ENCODE data around the gene XCR1. TPM values are rescaled to one million over a fixed set of nuclear protein-coding genes. Genes with fewer than 3 reads are reported as not detected.

Gene XCR1
- total and polyA plus RNA-seq, 2 donors (not counting 3 experiments of a cell fraction or from before 2014, with no cell fraction given) = not detected

DNA sequence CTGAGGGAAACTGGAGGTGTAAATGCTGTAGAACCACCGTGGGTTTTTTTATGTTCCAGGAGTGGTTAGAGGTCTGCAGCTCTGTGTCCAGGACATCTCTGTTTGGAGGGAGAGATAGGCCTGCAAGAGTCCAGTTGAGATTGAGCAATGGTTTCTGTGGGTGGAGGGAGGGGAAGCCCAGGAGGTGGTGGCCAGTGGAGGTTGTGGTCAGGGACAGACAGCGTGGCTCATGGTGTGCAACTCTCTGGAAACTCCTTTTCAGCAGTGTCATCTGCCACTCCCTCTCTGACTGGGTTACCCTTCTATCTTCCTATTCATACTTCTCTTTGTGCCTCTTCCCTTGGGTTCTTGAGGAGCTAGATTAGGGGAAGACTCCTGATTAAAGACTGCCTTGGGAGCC, 9.6 kb downstream of the XCR1 start:
- H3K9me3 ChIP-seq (replicated peaks; ENCODE audit: control insufficient read depth, insufficient read depth, low read length) = no peaks in the 10 kb centered on the region
- peaks cover 0 to 2% of the 10 kb centered on the region in 2 experiments for H3K27me3 ChIP-seq (ENCODE audit: control insufficient read depth in 2 of 2, insufficient read depth in 2 of 2, low read length in 2 of 2)
- CTCF ChIA-PET = no interaction called here
- H2AFZ ChIP-seq (ENCODE audit: low read depth, low read length) = no peak overlapping the region
- BruUV-seq (replicated peaks) = no TSS peak
- H3K36me3 ChIP-seq (ENCODE audit: control insufficient read depth in 2 of 2, extremely low read depth in 1 of 2, insufficient read depth in 2 of 2, low read length in 2 of 2) = no peaks in the 10 kb centered on the region
- POLR2A ChIA-PET = no interaction called here
- H3K27ac ChIP-seq (ENCODE audit: insufficient read depth, low read depth, low read length) = no peak overlapping the region
- no peaks in the 10 kb centered on the region for H4K20me1 ChIP-seq (replicated peaks; ENCODE audit: control insufficient read depth, extremely low read depth, insufficient read depth, low read length)
- no peak overlapping the region for H3K4me3 ChIP-seq (replicated peaks in 1 of 3; ENCODE audit: insufficient read depth in 1 of 3, low read depth in 1 of 3, low read length in 3 of 3)
- no peaks in the 10 kb centered on the region for H3K9me1 ChIP-seq (replicated peaks; ENCODE audit: control insufficient read depth, extremely low read depth, insufficient read depth, low read length)
- no peak overlapping the region for H3K4me2 ChIP-seq (ENCODE audit: insufficient read depth, low read length)
- H3K9ac ChIP-seq (replicated peaks; ENCODE audit: extremely low read depth, insufficient read depth, low read length) = no peak overlapping the region
- FAIRE-seq (no peak), DNase-seq (ENCODE audit: low read depth, low spot score) (no peak)
- no peak for TF ChIP-seq POLR2A (IDR thresholded peaks at IDR 0.05; ENCODE audit: low read depth, low read length)
- TF ChIP-seq GATA2 (IDR thresholded peaks at IDR 0.05; ENCODE audit: insufficient read depth, insufficient read length, low read depth, low read length) = no peak
- TF ChIP-seq MYC (IDR thresholded peaks at IDR 0.05; ENCODE audit: low read depth, low read length) = no peak
- no peak for TF ChIP-seq POLR2AphosphoS5 (IDR thresholded peaks at IDR 0.05; ENCODE audit: insufficient read depth, low read depth, low read length)
- TF ChIP-seq, protein P1, sequence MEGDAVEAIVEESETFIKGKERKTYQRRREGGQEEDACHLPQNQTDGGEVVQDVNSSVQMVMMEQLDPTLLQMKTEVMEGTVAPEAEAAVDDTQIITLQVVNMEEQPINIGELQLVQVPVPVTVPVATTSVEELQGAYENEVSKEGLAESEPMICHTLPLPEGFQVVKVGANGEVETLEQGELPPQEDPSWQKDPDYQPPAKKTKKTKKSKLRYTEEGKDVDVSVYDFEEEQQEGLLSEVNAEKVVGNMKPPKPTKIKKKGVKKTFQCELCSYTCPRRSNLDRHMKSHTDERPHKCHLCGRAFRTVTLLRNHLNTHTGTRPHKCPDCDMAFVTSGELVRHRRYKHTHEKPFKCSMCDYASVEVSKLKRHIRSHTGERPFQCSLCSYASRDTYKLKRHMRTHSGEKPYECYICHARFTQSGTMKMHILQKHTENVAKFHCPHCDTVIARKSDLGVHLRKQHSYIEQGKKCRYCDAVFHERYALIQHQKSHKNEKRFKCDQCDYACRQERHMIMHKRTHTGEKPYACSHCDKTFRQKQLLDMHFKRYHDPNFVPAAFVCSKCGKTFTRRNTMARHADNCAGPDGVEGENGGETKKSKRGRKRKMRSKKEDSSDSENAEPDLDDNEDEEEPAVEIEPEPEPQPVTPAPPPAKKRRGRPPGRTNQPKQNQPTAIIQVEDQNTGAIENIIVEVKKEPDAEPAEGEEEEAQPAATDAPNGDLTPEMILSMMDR (IDR thresholded peaks at IDR 0.05; ENCODE audit: extremely low read depth in 1 of 2, insufficient read depth in 1 of 2, low read depth in 1 of 2, low read length in 2 of 2) = no peak
- no peak for TF ChIP-seq EZH2 (IDR thresholded peaks at IDR 0.05; ENCODE audit: borderline replicate concordance, low read depth, low read length, severe bottlenecking)
- no peak for TF ChIP-seq FOS (IDR thresholded peaks at IDR 0.05; ENCODE audit: borderline replicate concordance, insufficient read depth, low read length)
- TF ChIP-seq JUN (IDR thresholded peaks at IDR 0.05; ENCODE audit: borderline replicate concordance, insufficient read depth, insufficient read length, low read depth) = no peak
- TF ChIP-seq MAX (IDR thresholded peaks at IDR 0.05; ENCODE audit: insufficient read depth, insufficient read length) = no peak
- H3K4me1 ChIP-seq (ENCODE audit: control insufficient read depth, extremely low read depth, insufficient read depth, low read length) = no peaks in the 10 kb centered on the region
- dilution Hi-C loops (cut with MboI; ENCODE audit: extremely low pct_ligation_motif_present, low sequenced_read_pairs) (no loop called here), intact Hi-C loops (cut with micrococcal nuclease) (no loop called here)
- H3K79me2 ChIP-seq (ENCODE audit: control insufficient read depth, insufficient read depth, low read length) = no peaks in the 10 kb centered on the region
